ENCODE data around the gene GANAB.

DNA sequence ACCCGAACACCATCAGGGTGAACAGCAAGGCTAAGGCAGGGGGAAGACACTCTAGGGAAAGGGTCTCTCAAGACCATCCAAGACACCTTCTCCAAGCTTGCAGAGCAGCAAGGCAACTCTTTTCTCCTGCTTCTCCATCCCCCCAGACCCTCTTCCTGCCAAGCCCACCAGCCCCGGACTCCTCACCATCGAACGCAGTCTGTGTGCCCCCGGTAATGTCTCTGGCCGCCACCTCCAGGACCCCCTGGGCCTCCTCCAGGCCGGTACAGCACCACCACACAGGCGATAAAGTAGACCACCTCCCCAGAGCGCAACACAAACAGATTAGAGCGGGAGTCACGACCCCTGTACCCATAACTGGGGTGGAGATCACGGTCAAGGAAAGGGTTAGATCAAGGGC, 37.6 kb downstream of the GANAB start:
- TF ChIP-seq GATA3 (IDR thresholded peaks at IDR 0.05; ENCODE audit: low read depth, low read length) (no peak), GATA2 (IDR thresholded peaks at IDR 0.05; ENCODE audit: low read depth, low read length) (no peak)

All from SH-SY5Y (cell line).